Measurements from ENCODE around the gene SEMA4A. TPM values are rescaled to one million over a fixed set of nuclear protein-coding genes. Genes with fewer than 3 reads are reported as not detected.

The SEMA4A gene
- total and polyA plus RNA-seq, 2 donors (not counting 1 experiment from before 2014, with no cell fraction given): 0.27 to 0.99 TPM

- H3K79me2 ChIP-seq (ENCODE audit: control insufficient read depth, insufficient read depth, low read length): peaks cover 2% of the 10 kb centered on the region
- H3K36me3 ChIP-seq (ENCODE audit: control insufficient read depth, insufficient read depth, low read length): peaks cover 7% of the 10 kb centered on the region
- no peak overlapping the region for H3K9ac ChIP-seq (ENCODE audit: insufficient read depth, low read length)
- no peaks in the 10 kb centered on the region for H3K27me3 ChIP-seq (ENCODE audit: control insufficient read depth, insufficient read depth, low read length)
- no peaks in the 10 kb centered on the region for H4K20me1 ChIP-seq (ENCODE audit: control insufficient read depth, extremely low read depth, insufficient read depth, low read length)
- no peak overlapping the region for H3K4me3 ChIP-seq (replicated peaks in 1 of 4; ENCODE audit: control extremely low read depth in 1 of 4, insufficient read depth in 1 of 4, low read depth in 3 of 4, low read length in 4 of 4)
- no peak overlapping the region for H3K4me2 ChIP-seq (ENCODE audit: extremely low read depth, insufficient read depth, low read length)
- no peak overlapping the region for H2AFZ ChIP-seq (ENCODE audit: low read length)
- no peak for TF ChIP-seq EZH2 (IDR thresholded peaks at IDR 0.05; ENCODE audit: low read length, missing control alignments)
- TF ChIP-seq CTCF (conservative IDR thresholded peaks at IDR 0.05 in 1 of 2, IDR thresholded peaks at IDR 0.05 in 1 of 2; ENCODE audit: low read depth in 1 of 2, low read length in 2 of 2): no peak
- H3K9me3 ChIP-seq (ENCODE audit: control insufficient read depth, insufficient read depth, low read depth, low read length): no peaks in the 10 kb centered on the region
- peaks cover 2% of the 10 kb centered on the region for H3K4me1 ChIP-seq (ENCODE audit: control insufficient read depth, extremely low read depth, insufficient read depth, low read length)
- DNase-seq (ENCODE audit: low read depth in 2 of 2): no peak
- no peak overlapping the region for H3K27ac ChIP-seq (ENCODE audit: insufficient read depth, low read length)
Measured at GRCh38 chr1:156211243-156211642, 57.9 kb downstream of the SEMA4A start.

GRCh38 chr1:156212130-156212529, 58.7 kb downstream of the SEMA4A start:
- Histone ChIP-seq H3K27ac (ENCODE audit: insufficient read depth, low read length) (peak overlapping the region; percentile 97), H3K4me3 (replicated peaks in 1 of 4; ENCODE audit: control extremely low read depth in 1 of 4, insufficient read depth in 1 of 4, low read depth in 3 of 4, low read length in 4 of 4) (peak overlapping the region in 2 of 4 experiments; percentile 74 to 95), H3K9me3 (ENCODE audit: control insufficient read depth, insufficient read depth, low read depth, low read length) (no peaks in the 10 kb centered on the region), H2AFZ (ENCODE audit: low read length) (no peak overlapping the region), H3K4me2 (ENCODE audit: extremely low read depth, insufficient read depth, low read length) (peak overlapping the region; percentile 55), H3K79me2 (ENCODE audit: control insufficient read depth, insufficient read depth, low read length) (peaks cover 2% of the 10 kb centered on the region), H3K4me1 (ENCODE audit: control insufficient read depth, extremely low read depth, insufficient read depth, low read length) (peaks cover 2% of the 10 kb centered on the region), H3K27me3 (ENCODE audit: control insufficient read depth, insufficient read depth, low read length) (no peaks in the 10 kb centered on the region), H3K9ac (ENCODE audit: insufficient read depth, low read length) (no peak overlapping the region), H4K20me1 (ENCODE audit: control insufficient read depth, extremely low read depth, insufficient read depth, low read length) (no peaks in the 10 kb centered on the region), H3K36me3 (ENCODE audit: control insufficient read depth, insufficient read depth, low read length) (peaks cover 7% of the 10 kb centered on the region)
- TF ChIP-seq CTCF (conservative IDR thresholded peaks at IDR 0.05 in 1 of 2, IDR thresholded peaks at IDR 0.05 in 1 of 2; ENCODE audit: low read depth in 1 of 2, low read length in 2 of 2) (no peak), EZH2 (IDR thresholded peaks at IDR 0.05; ENCODE audit: low read length, missing control alignments) (no peak)
- no peak for DNase-seq (ENCODE audit: low read depth in 2 of 2)

- no peak for TF ChIP-seq CTCF (conservative IDR thresholded peaks at IDR 0.05 in 1 of 2, IDR thresholded peaks at IDR 0.05 in 1 of 2; ENCODE audit: low read depth in 1 of 2, low read length in 2 of 2)
- no peak for TF ChIP-seq EZH2 (IDR thresholded peaks at IDR 0.05; ENCODE audit: low read length, missing control alignments)
- Histone ChIP-seq H3K9me3 (ENCODE audit: control insufficient read depth, insufficient read depth, low read depth, low read length) (no peaks in the 10 kb centered on the region), H3K36me3 (ENCODE audit: control insufficient read depth, insufficient read depth, low read length) (peaks cover 7% of the 10 kb centered on the region)
Measured at GRCh38 chr1:156212833-156213643, 59.7 kb downstream of the SEMA4A start, which contains the start of gene PMF1. PMF1 (plus strand) TSS chr1:156213007; CDS start chr1:156213016, 9 bp downstream.

More at GRCh38 chr1:156212833-156213643, 59.7 kb downstream of the SEMA4A start, which contains the start of gene PMF1:
- Histone ChIP-seq H4K20me1 (ENCODE audit: control insufficient read depth, extremely low read depth, insufficient read depth, low read length) (no peaks in the 10 kb centered on the region), H3K4me2 (ENCODE audit: extremely low read depth, insufficient read depth, low read length) (peak within 1 kb of the TSS; percentile 95), H3K9ac (ENCODE audit: insufficient read depth, low read length) (peak within 1 kb of the TSS; percentile 92), H3K79me2 (ENCODE audit: control insufficient read depth, insufficient read depth, low read length) (peaks cover 2% of the 10 kb centered on the region), H3K4me3 (replicated peaks in 1 of 4; ENCODE audit: control extremely low read depth in 1 of 4, insufficient read depth in 1 of 4, low read depth in 3 of 4, low read length in 4 of 4) (peak within 1 kb of the TSS; percentile 70 to 95 (median 72)), H3K4me1 (ENCODE audit: control insufficient read depth, extremely low read depth, insufficient read depth, low read length) (peaks cover 2% of the 10 kb centered on the region), H3K27me3 (ENCODE audit: control insufficient read depth, insufficient read depth, low read length) (no peaks in the 10 kb centered on the region), H2AFZ (ENCODE audit: low read length) (peak within 1 kb of the TSS; percentile 99), H3K27ac (ENCODE audit: insufficient read depth, low read length) (peak within 1 kb of the TSS; percentile 97)
- DNase-seq (ENCODE audit: low read depth in 2 of 2): peak; percentile 95 to 96
